ENCODE measurements around the gene SGK1. TPM values are rescaled to one million over a fixed set of nuclear protein-coding genes. Genes with fewer than 3 reads are reported as not detected.

SGK1 gene
- total and polyA plus RNA-seq, 10 of the 15 experiments (the other 5 are each of a cell fraction or from before 2014, with no cell fraction given) = 0.62 to 5.1 (median 2.9) TPM

DNA sequence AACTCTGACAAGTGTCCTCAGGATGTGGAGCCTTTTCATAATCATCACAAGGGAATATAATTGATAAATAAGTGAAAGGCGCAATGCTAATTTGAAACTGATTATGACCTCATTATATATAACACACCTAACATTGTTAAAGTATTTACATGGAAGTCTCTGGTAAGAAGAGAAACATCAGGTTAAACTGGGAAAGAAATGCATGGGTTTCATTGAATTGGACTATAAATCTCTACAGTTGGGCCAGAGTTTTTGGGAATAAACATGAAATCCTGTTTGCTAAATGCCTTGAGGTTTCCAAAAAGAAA, 1.0 kb upstream of the SGK1 start:
- RAD21 ChIA-PET (ENCODE audit: unreplicated experiment) = no interaction called here
- FAIRE-seq (no peak), ATAC-seq (no peak), DNase-seq (ENCODE audit: low read depth, low spot score) (no peak)
- TF ChIP-seq RFX5 (IDR thresholded peaks at IDR 0.05; ENCODE audit: low read depth, low read length) (no peak), SP1 (IDR thresholded peaks at IDR 0.05; ENCODE audit: low read depth, low read length) (no peak), EP300 (IDR thresholded peaks at IDR 0.05; ENCODE audit: borderline replicate concordance in 1 of 2, control insufficient read depth in 1 of 2, low read depth in 2 of 2, low read length in 2 of 2) (no peak), TCF7 (IDR thresholded peaks at IDR 0.05; ENCODE audit: borderline replicate concordance) (no peak), PAX5 (IDR thresholded peaks at IDR 0.05; ENCODE audit: borderline replicate concordance, low read depth, low read length) (no peak), CHD4 (IDR thresholded peaks at IDR 0.05) (no peak), ZNF207 (IDR thresholded peaks at IDR 0.05; ENCODE audit: borderline replicate concordance) (no peak), SIX5 (IDR thresholded peaks at IDR 0.05; ENCODE audit: low read depth, low read length, severe bottlenecking) (no peak), GATAD2B (conservative IDR thresholded peaks at IDR 0.05; ENCODE audit: low read depth) (no peak), TARDBP (IDR thresholded peaks at IDR 0.05; ENCODE audit: borderline replicate concordance) (no peak), ZNF274 (IDR thresholded peaks at IDR 0.05; ENCODE audit: insufficient read depth, insufficient read length) (no peak), GABPA (IDR thresholded peaks at IDR 0.05; ENCODE audit: low read depth) (no peak), STAT1 (conservative IDR thresholded peaks at IDR 0.05) (no peak), JUNB (IDR thresholded peaks at IDR 0.05) (no peak)
- TF ChIP-seq, protein P1, sequence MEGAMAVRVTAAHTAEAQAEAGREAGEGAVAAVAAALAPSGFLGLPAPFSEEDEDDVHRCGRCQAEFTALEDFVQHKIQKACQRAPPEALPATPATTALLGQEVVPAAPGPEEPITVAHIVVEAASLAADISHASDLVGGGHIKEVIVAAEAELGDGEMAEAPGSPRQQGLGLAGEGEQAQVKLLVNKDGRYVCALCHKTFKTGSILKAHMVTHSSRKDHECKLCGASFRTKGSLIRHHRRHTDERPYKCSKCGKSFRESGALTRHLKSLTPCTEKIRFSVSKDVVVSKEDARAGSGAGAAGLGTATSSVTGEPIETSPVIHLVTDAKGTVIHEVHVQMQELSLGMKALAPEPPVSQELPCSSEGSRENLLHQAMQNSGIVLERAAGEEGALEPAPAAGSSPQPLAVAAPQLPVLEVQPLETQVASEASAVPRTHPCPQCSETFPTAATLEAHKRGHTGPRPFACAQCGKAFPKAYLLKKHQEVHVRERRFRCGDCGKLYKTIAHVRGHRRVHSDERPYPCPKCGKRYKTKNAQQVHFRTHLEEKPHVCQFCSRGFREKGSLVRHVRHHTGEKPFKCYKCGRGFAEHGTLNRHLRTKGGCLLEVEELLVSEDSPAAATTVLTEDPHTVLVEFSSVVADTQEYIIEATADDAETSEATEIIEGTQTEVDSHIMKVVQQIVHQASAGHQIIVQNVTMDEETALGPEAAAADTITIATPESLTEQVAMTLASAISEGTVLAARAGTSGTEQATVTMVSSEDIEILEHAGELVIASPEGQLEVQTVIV (IDR thresholded peaks at IDR 0.05; ENCODE audit: borderline replicate concordance, partially characterized antibody) = no peak
- TF ChIP-seq, protein P2, sequence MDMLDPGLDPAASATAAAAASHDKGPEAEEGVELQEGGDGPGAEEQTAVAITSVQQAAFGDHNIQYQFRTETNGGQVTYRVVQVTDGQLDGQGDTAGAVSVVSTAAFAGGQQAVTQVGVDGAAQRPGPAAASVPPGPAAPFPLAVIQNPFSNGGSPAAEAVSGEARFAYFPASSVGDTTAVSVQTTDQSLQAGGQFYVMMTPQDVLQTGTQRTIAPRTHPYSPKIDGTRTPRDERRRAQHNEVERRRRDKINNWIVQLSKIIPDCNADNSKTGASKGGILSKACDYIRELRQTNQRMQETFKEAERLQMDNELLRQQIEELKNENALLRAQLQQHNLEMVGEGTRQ (IDR thresholded peaks at IDR 0.05; ENCODE audit: borderline replicate concordance, low read depth, low read length) = no peak
- Histone ChIP-seq H3K4me1 (ENCODE audit: control insufficient read depth, insufficient read depth, low read length) (no peaks in the 10 kb centered on the region), H3K27me3 (replicated peaks in 1 of 2; ENCODE audit: control insufficient read depth in 2 of 2, insufficient read depth in 2 of 2, low read length in 1 of 2) (peaks cover 4 to 13% of the 10 kb centered on the region in 2 experiments), H2AFZ (ENCODE audit: control insufficient read depth, low read depth, low read length) (no peak overlapping the region), H3K27ac (ENCODE audit: control insufficient read depth, insufficient read depth) (no peak overlapping the region), H3K4me2 (ENCODE audit: control insufficient read depth, insufficient read depth) (no peak overlapping the region), H3K79me2 (ENCODE audit: control insufficient read depth, insufficient read depth, low read length) (no peaks in the 10 kb centered on the region), H3K36me3 (ENCODE audit: control insufficient read depth in 2 of 2, insufficient read depth in 2 of 2, low read length in 1 of 2) (no peaks in the 10 kb centered on the region), H3K9me3 (replicated peaks; ENCODE audit: control insufficient read depth, insufficient read depth, low read length) (peaks cover 5% of the 10 kb centered on the region; the same call in 1 of the 3 replicates), H4K20me1 (ENCODE audit: control insufficient read depth, insufficient read depth) (no peaks in the 10 kb centered on the region), H3K4me3 (no peak overlapping the region), H3K9ac (ENCODE audit: control insufficient read depth, insufficient read depth, low read length) (no peak overlapping the region)
- no TSS peak for BruUV-seq (replicated peaks)
- in situ Hi-C loops (cut with MboI) = no loop called here
- 100% methylated on average over 1 of the region's 1 CpG for WGBS (ENCODE audit: insufficient coverage, insufficient replicate concordance, low lambda C conversion rate, missing lambda C conversion rate)
- SMC1A ChIA-PET (ENCODE audit: uncharacterized antibody, unreplicated experiment) = interaction anchor here (1.1 kb wide), 1 partner anchor 131 kb away, joined by 3 read pairs; no protein-coding TSS in a partner anchor
- CTCF ChIA-PET = no interaction called here
- POLR2A ChIA-PET = no interaction called here
- intact Hi-C loops (cut with micrococcal nuclease; ENCODE audit: unreplicated experiment) = no loop called here
